Activated gamma-delta T cell treated with anti-CD3 and anti-CD28 coated beads, Interleukin-2, amount 50 U/mL, for 16 hours (primary cell): Measurements from ENCODE around the gene SAFB.

Source experiments
- DNase-seq: peaks from one replicate; pipeline ENCODE4 v3.0.0-alpha.2; 2020; ENCODE audit warnings: low read depth

SAFB gene

GRCh38 chr19:5666921-5667610, 44.2 kb downstream of the SAFB start:
- no peak for DNase-seq

DNA sequence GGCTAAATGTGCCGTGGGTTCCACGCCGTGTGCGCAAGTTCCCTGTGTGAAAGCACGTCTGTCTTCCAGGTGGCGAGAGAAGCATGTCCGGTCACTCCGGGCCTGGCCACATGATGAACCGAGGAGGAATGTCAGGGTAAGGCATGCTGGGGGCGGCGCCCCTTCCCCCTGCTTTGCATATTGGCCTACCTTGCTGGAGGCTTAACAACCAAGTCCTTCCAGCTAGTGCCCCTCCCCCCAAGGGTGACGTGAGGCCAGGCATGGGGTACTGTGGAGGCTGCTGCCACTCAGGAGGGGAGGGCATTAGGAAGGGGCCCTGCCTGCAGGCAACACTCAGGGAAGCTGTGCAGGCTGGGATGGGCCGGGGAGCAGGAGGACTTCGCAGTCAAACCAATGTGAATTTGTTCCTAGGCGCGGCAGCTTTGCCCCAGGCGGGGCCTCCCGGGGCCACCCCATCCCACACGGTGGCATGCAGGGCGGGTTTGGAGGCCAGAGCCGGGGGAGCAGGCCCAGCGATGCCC, 44.9 kb downstream of the SAFB start:
- DNase-seq: no peak

GRCh38 chr19:5669212-5669611, 46.3 kb downstream of the SAFB start:
- DNase-seq: no peak

- no peak for DNase-seq
Observed at GRCh38 chr19:5671600-5671999, 48.7 kb downstream of the SAFB start.

DNA sequence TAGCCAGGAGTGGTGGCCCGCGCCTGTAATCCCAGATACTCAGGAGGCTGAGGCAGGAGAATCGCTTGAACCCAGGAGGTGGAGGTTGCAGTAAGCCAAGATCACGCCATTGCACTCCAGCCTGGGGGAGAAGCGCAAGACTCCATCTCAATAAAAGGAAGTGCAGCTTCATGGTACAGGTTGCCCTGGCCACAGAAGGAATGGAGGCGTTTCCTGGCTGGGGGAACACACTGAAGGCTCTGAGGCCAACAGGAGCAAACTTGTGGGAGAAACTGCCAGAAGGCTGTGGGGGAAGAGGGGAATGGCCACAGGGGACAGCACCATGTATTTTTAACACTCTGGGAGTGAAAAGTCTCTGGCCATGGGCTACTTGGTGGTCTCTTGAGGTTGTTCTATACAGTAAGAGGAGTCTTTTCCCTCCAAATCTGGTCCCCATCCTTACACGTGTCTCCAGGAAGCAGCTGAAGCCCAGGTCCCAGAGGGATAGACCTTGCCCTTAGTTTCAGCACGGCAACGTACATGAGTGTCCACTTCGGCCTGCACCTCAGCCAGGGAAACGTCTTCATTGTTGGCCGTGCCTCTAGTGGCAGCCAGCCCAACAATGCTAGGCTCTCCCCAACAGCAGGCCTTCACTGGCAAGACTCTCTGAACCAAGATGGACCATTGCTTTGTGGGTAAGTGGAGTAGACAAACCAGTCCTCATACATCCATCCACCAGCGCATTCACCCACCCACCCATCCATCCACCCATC, 50.0 kb downstream of the SAFB start:
- no peak for DNase-seq

DNA sequence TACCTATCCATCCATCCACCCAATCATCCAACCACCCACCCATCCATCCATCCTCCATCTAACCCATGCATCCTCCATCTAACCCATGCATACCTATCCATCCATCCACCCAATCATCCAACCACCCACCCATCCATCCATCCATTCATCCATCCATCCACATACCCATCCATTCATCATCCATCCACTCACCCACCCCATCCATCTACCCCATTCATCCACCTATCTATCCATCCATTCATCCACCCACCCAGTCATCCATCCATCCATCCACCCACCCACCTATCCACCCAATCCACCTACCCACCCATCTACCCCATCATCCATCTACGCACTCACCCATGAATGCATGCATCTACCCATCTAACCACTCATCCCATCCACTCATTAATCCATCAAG, 50.9 kb downstream of the SAFB start:
- no peak for DNase-seq

DNA sequence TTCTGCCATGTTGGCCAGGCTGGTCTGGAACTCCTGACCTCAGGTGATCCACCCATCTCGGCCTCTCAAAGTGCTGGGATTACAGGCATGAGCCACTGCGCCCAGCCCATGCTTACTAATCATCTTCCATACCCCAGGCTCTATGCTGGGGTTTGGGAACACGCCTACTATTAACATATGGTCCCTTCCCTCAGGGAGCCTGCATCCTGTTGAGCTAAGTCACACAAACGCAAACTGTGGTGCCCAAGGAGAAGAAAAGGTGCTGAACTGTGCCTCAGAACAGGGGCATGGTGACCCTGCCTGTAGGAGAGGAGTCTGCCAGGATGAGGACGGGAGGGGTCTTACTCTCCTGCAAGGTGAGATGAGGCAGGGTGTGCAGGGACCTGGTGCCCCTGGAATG, 51.8 kb downstream of the SAFB start:
- no peak for DNase-seq

- no peak for DNase-seq
Observed at GRCh38 chr19:5676105-5676771, 53.4 kb downstream of the SAFB start.

GRCh38 chr19:5676772-5677105, 53.9 kb downstream of the SAFB start:
- DNase-seq: no peak

DNA sequence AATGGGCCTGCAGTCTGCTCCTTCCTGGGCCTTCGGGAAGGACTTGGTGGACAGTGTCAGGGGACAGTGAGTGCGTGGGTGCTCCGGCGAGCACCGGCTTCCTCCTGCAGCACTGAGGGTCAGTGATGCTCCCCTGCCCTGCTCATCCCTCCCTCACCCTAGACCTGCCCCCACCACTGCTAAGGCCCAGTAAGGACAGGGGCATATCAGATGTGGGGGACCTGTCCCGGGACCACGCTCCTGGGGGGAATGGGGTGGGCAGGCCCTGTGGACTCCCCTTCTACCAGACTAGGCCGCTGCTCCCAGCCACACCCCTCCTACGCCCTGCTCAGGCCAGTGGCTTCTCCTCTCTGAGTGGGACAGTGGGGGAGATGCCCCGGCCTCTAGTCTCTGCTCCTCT, 54.3 kb downstream of the SAFB start:
- DNase-seq: no peak

GRCh38 chr19:5677580-5677979, 54.7 kb downstream of the SAFB start:
- DNase-seq: no peak

DNA sequence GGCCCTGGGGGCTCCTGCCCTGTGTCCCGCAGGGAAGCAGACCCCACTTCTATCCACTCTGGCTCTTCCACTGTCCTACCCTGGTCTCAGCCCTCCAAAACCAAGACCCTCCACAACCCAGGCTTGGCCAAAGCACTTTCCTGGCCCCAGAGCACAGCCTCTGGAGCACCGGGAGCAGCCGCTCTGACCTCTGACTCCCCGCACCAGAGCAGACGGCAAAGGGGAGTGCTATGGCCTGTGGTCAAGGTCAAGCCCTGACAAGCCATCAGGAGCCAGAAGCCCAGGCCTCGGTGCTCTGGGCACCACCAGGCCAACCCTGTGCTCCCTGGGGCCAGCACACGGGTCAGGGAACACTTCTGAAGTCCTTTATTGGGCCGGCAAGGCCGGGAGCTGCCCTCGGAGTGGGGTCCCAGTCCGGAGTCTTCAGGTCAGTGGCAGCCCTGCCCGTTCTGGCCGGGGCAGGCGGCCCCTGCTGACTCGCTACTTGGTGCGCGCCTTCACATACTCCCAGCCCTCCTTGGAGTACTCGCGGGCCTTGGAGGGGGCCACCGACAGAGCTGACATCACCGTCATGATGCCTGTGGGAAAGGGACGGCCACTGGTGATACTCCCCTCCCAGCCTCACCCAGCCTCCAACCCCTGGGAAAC, 55.3 kb downstream of the SAFB start:
- no peak for DNase-seq

DNA sequence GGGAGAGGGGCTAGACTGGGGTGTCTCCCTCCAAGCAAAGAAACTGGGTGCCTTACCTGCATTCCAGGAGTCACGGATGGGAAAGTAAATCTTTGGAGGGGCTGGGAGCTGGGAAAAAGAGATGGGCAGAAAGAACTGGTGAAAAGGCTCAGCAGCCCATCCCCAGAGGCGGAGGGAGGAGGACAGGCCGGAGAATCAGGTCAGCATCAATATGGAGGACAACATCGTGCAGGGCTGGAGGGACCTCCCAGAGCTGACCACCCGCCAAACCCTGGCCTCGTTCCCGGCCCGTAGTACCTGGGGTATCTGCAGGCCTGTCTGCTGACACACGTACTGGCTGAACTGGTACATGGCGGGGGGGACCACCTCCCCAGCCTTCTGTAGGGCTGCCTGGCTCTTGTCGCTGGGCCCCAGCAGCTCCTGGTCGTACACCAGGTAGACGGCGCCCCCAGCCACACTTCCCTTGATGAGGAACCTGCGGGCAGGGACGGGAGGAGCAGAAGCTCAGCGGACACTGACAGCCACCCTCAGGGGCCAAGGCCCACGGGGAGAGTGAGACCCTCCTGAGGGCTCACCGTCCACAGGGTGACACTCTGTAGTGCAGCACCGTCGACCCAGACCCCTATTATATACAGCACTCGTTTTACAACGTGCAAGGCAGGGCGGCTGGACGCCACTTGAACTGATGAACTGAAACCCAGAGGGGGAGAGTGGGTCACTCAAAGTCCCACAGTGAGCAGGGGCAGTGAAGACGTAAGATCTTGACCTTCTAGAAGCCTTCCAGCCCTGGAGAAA, 56.6 kb downstream of the SAFB start:
- DNase-seq: no peak

- no peak for DNase-seq
Observed at GRCh38 chr19:5680084-5680436, 57.2 kb downstream of the SAFB start.

GRCh38 chr19:5680437-5681368, 57.8 kb downstream of the SAFB start, which contains the start of the genes HSD11B1L and MICOS13:
Gene HSD11B1L (plus strand): TSS chr19:5681027. CDS start chr19:5684833, 3,806 bp downstream.
Gene MICOS13 (minus strand): TSS chr19:5680516. CDS start chr19:5680486, 30 bp downstream.
- DNase-seq: peak; percentile 95

GRCh38 chr19:5681391-5682106, 58.7 kb downstream of the SAFB start:
- DNase-seq: no peak

DNA sequence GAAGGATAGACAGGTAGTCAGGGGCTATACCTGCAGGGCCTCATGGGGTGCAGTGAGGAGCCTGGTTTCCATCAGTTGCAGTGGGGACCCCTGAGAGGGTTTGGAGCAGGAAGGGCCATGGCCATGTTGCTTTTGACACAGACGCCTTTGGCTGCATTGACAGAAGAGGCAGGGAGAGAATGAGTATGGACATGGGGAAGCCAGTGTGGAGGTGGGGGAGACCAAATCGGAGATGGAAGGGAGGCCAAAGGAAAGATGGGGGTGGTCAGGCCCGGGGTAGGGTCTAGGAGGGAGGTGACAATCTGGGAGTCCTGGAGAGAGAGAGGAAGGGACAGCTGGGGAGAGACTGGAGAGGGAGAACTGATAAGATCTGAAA, 59.2 kb downstream of the SAFB start:
- no peak for DNase-seq

- no peak for DNase-seq
Observed at GRCh38 chr19:5683177-5683886, 60.4 kb downstream of the SAFB start.
